HG02870 (cell line): ENCODE data around the gene CDH19.
"Not testable (repeated sequence)": the region's sequence is repeated elsewhere in the genome, so short reads cannot be mapped to it uniquely, and the experiment has no call there.

Source experiments
- ATAC-seq: cut with Tn5 transposase; IDR thresholded peaks from one replicate; pipeline ENCODE4 v1.9.1; 2021; ENCODE audit warnings: mild to moderate bottlenecking, moderate library complexity; ENCODE audit not compliant: unreplicated experiment

Gene CDH19

GRCh38 chr18:66466184-66466583 is 137.7 kb downstream of the CDH19 start:
- not testable (repeated sequence) for ATAC-seq

- ATAC-seq = no peak
Measured at GRCh38 chr18:66461344-66461743, 142.5 kb downstream of the CDH19 start.

- ATAC-seq = no peak
Measured at GRCh38 chr18:66457245-66457644, 146.6 kb downstream of the CDH19 start.
